Eye (tissue), 1 donor: ENCODE data around the gene TRPM3.

Experiments
- DNase-seq: peaks from one replicate; pipeline ENCODE4 v3.0.0-alpha.2; 2015

The TRPM3 gene

GRCh38 chr9:71096421-71097108 lies 24.9 kb downstream of the TRPM3 start:
- no peak for DNase-seq

DNA sequence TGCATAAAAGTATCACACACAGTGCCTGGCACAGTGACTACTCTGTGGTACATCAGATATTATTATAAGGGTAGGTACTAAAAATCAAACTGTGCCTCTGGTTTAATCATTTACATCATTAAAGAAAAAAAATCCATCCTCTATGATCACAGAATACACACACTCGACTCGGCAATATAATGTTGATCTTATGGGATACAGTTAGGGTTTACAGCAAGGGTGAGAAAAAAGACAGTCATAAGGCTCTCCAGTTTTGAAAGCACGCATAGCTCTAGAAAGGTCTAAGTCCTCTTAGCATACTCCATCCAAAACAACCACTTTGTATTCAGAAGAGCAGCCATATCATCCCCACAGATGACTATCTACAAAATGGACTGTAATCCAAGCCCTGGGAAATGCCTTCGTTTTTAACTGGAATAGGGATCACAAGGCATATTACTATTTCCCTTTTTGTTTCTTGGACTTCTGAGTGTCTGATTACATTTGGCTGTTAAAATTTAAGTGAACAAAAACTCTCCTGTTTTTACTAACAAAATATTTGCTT lies 26.6 kb downstream of the TRPM3 start:
- no peak for DNase-seq

GRCh38 chr9:71090896-71091295 lies 30.5 kb downstream of the TRPM3 start:
- DNase-seq, result no peak

DNA sequence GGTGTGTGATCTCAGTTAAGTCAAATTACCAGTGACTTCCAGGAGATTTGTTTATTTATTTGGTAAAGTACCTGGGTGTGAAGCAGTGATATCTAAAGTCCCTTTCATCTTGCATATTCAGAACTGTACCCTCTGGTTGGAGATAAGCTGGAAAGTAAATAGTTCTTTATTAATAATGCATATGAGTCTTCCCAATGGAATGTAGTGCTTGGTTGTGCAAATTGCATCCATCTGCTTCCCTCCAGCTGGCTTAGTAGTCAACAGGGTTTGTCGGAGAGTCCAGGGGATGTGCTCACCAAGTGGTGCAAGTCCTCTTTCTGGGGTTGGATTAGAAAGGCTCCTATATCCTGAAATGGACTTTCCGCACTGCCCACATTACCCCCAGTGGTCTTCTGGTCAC lies 42.0 kb downstream of the TRPM3 start:
- DNase-seq, result peak; percentile 10

GRCh38 chr9:71076096-71076495 lies 45.3 kb downstream of the TRPM3 start:
- DNase-seq, result no peak

GRCh38 chr9:71073494-71073893 lies 47.9 kb downstream of the TRPM3 start:
- no peak for DNase-seq

DNA sequence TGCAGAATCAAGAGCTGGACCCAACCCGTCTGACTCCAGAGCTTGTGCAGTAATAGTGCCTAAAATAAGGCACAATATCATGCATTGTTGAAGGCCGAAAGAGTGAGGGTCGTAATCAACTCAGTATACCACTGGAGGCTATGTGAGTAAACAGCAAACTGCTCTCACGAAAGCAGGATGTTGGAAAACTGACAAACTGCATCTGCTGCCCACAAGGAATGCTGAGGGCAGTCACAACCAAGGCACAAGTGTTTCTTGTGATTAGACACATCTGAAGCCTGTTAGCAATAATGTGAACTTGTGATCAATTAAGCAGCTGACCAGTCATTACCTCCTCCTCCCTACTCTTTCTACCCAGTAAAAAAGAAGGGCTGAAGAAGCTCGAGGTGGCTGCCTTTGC lies 48.8 kb downstream of the TRPM3 start:
- no peak for DNase-seq

DNA sequence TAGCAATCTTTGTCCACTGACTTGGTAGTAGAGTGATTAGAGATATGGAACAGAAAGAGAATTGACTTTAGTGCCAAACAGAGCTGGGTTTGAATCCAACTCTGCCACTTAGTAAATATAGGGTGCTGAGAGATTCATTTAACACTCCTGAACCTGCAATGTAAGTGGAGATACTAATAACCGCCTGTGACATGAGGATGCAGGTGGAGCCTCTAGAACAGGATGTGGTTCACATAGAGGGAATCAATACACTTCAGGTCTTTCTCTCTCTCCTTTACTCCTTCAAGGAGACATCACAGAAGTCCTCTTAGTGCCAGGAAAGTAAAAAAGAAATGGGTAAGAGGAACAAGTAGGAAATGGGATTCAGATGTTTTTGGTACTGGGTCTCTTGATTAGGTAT lies 49.8 kb downstream of the TRPM3 start:
- DNase-seq, result no peak

DNA sequence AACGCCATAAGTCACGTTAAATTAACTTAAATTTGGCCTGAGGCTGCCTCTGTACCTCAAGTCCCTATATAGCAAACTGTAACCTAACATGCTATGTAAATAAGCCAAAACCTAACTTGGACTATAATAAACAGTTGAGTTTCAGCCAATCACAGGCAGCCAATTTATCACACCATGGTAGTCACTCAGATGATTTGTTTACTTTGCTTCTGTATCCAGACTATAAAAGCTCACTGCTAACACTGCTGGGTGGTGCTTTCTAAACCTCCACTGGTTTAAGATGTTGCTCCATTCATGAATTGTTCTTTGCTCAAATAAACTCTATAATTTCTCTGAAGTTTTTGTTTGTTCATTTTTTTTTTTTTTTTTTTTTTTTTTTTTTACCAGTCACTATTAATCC lies 62.8 kb downstream of the TRPM3 start:
- DNase-seq, result no peak

DNA sequence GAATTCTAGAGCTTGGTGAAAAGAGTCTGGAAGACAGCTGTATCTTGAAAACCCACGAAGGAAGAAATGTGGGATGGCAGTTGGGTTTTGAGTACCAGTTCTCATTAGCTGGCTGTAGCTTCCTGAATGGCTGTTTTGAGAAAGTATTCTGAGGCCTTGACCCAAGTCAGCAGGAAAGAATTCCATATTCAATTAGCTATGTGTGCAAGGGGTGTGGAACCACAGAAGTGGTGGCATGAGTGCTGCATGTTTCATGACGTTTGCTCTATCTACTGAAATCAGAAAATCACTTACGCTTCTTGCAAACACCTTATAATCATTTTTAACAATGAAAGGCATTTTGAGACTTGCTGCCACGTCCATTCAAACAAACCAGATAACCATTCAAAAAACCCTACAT lies 69.1 kb downstream of the TRPM3 start:
- DNase-seq, result no peak

DNA sequence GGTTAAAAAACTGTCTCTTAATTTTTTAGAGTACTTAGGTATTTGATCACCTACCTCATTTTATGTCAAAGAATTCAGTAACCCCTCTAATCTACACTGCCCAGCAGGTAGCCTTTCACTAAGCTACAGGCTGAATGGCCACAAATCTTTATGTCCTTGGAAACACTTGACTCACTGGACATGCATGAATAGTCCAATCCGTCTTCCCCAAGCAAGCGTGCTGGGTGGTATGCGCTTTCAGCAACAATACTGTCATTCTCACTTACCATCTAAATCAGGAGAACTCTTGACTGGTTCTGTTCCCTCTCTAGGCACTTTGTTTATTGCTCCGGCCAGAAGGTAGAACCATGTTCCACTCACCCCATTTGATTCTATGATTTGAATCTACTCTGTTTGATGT lies 73.1 kb downstream of the TRPM3 start:
- peak; percentile 74 for DNase-seq

- no peak for DNase-seq
Observed at GRCh38 chr9:71042448-71042990, 78.9 kb downstream of the TRPM3 start.

DNA sequence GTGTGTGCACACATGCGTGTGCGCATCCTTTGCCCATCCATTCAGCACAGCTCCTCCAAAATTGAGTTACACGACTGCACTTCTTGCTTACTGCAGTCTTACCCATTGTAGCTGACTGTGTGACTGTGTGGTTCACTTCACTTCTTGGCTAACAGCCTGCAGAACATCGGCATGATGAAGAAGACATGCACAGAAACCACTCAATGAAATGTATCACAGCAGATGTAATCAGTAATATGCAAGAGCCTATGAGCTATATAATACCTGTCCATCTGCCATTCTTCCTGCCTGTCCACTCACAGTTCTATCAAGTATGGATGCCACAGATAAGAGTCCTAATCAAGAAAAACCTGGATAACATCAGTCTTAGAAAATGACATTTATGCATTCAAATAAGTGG lies 83.9 kb downstream of the TRPM3 start:
- DNase-seq, result no peak

- peak; percentile 62 for DNase-seq
Observed at GRCh38 chr9:71036501-71036900, 84.9 kb downstream of the TRPM3 start.

DNA sequence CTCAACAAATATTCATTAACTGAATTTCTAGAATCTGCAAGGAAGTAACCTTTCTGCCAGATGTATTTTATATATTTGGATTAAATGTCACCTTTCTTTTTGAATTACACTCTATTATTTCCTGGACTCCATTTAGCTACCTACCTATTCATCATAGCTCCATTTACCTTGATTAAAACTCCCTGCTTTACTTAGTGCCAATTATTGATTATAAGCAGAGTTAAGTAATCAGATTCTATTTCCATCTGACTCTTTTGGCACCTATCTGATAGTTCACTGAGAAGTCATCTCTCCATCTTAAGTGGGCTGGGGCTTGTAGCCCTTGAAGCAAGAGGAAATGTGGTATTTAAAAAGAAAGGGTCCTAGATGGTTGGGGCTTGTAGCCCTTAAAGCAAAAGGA lies 88.6 kb downstream of the TRPM3 start:
- no peak for DNase-seq

- no peak for DNase-seq
Observed at GRCh38 chr9:71025728-71026127, 95.7 kb downstream of the TRPM3 start.

GRCh38 chr9:71025201-71025600 lies 96.2 kb downstream of the TRPM3 start:
- no peak for DNase-seq

GRCh38 chr9:71010258-71010657 lies 111.2 kb downstream of the TRPM3 start:
- no peak for DNase-seq

DNA sequence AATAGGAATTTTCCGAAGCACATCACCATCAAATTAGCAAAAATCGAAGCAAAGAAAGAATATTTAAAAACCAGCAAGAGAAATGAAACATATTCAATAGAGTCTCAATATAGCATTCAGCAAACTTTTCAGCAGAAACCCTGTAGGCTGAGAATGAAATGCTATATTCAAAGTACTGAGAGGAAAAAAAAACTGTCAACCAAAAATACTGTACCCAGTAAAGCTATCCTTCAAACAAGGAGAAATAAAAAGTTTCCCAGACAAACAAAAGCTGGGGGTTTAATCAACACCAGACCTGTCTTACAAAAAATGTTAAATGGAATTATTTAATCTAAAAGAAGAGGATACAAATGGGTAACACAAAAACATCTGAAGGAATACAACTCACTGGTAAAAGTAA lies 116.0 kb downstream of the TRPM3 start:
- DNase-seq, result peak; percentile 13

GRCh38 chr9:71004196-71004595 lies 117.2 kb downstream of the TRPM3 start:
- DNase-seq, result no peak

GRCh38 chr9:71003346-71003745 lies 118.1 kb downstream of the TRPM3 start:
- no peak for DNase-seq

DNA sequence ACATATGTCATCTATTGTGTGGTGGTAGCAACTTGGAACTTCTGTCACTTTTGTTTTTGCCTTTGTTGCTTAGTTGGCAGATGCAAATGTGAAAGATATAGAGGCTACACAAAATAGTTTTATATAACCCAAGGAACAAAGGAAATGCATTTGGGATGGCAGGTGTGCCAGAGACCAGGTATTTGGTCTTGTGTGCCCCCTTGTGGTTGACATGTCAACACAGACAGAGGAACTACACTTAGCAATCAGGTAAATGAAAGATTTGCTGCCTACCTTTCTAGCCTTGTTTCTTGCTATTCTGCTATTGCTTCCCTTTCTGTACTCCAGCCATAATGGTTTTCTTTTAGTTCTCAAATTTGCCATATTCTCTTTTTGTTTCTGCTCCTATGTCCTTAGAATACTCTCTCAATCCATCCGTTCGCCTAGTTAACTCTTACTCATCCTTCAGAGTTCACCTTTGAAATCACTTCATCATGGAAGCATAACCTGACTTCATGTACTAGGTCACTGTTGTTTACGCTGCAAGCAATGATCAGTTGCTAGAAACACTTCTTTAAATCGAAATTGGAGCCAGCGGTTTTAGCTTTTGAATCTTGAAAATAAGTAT lies 119.5 kb downstream of the TRPM3 start:
- DNase-seq, result peak; percentile 30

- no peak for DNase-seq
Observed at GRCh38 chr9:70998962-70999361, 122.5 kb downstream of the TRPM3 start.

DNA sequence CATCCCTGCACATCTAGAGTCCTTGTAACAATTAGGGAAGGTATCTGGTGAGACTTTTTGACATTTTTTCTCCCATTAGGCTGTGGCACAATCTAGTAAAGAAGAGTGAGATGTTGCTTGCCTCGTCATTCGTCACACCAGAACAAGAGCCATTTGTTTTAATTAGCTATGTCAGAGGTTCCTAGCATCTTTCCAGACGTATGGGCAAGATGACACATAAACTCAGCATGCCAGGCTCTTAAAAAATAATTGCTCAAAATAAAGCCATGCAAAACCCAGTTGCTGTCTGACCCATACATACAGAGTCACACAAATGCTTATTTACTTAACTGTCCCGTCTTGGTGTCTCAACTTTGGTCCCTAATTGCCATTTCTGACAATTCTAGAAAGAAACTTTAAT lies 125.9 kb downstream of the TRPM3 start:
- DNase-seq, result no peak
